Activated CD4-positive, alpha-beta T cell treated with anti-CD3 and anti-CD28 coated beads for 4 hours (primary cell): ENCODE results near the gene TMEM150A.
"Not testable (repeated sequence)": the region's sequence is repeated elsewhere in the genome, so short reads cannot be mapped to it uniquely, and the experiment has no call there.

Experiments
- DNase-seq, 2 donors: peaks; one replicate each; pipeline ENCODE4 v3.0.0-alpha.2; 2020

The TMEM150A gene, protein sequence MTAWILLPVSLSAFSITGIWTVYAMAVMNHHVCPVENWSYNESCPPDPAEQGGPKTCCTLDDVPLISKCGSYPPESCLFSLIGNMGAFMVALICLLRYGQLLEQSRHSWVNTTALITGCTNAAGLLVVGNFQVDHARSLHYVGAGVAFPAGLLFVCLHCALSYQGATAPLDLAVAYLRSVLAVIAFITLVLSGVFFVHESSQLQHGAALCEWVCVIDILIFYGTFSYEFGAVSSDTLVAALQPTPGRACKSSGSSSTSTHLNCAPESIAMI

DNA sequence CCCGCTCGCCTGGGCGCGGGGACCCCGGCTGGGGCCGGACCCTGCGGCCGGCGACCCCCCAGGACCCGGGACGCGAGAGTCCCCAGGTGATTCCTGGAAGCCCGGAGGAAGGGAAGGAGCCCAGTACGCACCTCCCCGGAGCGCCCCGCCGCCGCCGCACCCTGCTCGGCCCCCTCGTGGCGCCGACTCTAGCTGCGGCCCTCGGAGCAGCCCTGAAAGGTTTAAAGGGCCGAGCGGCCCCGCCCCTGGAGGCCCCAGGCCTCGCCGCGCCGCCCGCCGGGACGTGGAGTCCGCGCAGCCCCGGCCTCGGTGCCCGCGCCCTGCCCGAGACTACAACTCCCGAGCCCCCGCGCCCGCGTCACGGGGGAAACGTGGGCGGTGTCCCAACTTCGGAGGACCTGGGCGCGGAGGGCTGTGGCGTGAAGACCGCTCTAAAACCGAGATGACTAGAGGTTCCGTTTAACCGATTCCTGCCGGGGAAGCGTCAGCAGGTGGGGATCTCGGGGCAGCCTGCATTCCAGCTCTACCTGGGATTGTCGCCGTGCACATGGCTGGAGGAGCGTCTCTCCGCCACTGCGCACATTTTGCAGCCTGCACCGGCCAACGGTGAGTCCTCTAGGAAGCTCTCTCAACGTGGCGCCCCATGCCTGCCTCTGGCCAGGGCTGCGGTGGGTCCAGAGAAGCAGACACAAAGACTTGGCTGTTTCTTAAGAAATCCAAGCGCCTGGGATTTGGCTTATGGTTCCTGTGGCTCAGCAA lies at the start of gene TMEM150A:
Gene TMEM150A, minus strand, starts transcription at position 223 of the 759 bp plus-strand sequence. CDS start 750 bp downstream, outside the sequence.
- DNase-seq, result peak; percentile 83 to 84

DNA sequence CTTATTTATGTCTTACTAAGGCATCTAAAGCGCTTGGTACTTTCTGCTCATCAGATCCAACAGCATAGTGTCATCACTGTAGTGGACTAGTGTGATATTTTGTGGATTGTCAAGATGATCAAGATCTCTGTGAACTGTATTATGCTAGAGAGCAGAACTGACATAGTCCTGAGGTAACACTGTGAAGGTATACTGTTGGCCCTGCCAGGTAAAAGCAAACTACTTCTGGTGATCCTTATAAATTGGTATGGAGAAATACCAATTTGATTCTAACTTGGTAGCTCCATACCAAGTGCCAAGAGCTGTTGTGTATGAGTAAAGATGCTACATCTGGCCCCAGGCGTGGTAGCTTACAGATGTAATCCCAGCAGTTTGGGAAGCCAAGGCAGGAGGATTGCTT lies 49.6 kb upstream of the TMEM150A start:
- no peak for DNase-seq

DNA sequence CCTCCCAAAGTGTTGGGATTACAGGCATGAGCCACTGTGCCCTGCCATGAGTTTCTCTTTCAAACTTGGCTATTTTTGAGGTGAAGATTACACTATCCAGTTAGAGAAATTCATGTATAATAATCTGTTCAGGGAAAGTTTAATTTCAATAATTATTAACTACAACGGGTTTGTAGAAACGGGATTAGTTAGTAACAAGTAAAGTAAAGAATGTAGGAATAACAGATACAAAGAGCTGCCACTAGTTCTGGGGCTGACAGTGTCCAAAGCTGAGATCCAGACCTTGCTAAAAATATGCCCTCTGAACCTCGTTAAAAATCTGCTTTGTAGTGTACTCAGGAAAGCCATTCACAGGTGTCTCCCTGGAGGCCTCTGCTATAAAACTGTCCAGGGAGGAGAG lies 48.6 kb upstream of the TMEM150A start:
- no peak for DNase-seq

DNA sequence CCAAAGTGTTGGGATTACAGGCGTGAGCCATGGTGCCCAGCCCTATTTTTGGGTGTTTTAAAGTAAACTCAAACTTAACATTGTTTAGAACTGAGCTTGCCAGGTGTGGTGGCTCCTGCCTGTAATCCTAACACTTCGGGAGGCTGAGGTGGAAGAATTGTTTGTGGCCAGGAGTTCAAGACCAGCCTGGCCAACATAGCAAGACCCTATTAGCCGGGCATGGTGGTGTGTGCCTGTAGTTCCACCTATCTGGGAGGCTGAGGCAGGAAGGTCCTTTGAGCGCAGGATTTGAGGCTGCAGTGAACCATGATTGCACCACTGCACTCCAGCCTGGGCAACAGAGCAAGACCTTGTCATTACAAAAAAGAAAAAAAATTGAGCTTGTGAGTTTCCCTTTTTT lies 48.0 kb upstream of the TMEM150A start:
- no peak for DNase-seq

DNA sequence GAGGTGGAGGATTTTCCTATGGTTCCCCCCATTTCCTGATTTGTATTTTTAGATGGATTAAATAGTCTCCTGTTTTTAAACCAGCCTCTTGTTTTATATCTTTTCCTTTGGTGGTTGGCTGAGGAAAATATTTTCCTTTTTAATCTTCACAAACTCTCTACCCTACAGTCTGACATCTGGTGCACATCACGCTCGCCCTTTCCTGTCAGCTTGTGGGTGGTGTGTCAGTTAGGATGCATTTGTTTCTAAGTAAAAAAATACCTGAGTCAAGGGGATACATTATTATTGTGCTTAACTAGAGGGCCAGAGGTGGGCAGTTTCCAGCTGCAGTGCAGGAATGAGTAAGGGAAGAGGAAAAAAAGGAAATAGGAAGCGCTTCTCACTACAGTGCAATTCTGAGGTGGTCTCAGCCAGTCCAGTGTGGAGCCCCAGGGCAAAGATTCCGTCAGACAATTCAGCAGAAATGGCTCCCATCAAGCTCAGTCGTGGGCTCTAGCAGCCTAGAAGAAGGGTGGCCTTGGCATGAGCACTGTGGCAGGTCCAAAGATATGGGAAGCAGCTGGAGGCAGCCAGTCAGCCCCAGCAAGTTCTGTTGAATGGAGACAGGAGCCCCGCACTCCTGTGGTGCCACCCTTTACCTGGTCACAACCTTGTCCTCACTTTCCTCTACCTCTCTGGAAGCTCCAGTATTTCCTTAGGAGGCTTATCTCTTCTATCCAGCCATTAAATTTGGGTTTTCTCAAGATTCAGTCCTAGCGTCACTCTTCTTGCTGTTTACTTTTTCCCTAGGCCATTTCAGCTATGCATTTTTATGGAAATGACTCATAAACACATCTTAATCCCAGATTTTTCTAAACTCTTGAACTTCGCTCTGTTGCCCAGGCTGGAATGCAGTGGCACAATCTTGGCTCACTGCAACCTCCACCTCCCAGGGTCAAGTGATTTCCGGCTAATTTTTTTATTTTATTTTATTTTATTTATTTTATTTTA lies 47.0 kb upstream of the TMEM150A start:
- no peak for DNase-seq

DNA sequence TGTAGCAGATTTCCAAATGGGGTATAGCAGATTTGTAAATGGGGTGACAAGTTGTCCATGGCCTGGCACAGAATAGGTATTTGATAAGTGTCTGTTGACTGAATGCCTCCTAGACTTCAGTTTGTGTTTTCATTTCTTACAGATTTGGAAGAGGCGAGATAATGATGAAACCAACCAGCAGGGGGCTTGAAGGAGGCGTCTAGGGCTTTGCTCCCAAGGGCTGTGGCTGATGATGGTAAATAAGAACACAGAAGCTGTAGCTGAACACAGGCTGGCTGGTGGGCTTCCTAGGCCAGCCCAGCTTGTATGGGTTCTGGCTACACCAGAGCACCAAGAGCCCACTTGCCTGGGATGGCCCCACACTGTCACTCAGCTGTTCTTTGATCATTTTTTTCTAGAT lies 46.1 kb upstream of the TMEM150A start:
- DNase-seq, result no peak

DNA sequence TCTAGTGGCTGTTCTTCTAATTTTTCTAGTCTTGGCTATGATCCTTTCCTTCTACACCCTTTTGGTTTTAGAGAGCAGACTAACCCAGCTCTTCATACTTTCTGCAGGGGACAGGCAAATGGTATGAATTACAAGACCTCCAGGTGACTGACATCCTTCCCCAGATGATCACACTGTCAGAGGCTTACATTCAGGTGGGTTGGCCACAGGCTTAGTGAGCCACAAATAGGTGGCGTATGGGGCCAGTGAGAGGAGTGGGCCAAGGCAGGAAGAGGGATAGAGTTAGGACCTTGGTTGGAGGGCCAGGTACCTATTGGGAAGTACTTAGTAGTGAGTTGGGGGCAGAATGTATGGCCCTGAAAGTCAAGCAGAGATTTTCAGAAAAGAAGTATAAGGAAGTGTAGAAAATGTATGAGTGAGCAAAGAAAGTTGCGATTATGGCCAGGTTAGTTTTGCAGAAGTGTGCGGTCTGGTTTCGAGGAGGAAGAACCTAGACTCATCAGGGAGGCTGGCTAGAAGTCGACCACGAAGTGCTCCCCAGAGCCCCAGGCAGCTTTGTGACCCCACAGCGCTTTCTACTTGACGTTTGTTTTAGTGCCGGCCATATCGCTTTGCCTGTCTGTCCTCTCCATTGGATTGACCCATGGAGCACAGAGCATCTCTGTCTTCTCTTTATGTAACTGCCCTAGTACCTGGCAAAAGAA lies 45.5 kb upstream of the TMEM150A start:
- no peak for DNase-seq

DNA sequence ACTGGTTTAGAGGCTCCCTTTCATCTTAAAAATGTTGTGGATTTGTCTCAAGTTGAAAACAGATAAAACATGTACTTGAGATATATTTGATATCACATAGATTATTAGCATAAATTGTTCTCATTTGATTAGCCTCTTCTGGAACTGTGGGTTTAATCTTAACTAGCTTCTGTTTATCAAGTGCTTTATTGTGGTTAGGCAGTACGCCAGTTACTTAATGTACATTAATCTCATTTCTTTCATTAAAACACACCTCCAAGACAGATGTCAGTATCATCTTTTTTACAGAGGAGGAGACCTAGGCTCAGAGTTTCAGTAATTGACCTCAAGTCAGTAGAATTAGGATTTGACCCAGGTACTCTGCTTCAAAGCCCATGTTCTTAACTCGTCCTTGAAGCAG lies 43.7 kb upstream of the TMEM150A start:
- DNase-seq, result no peak

DNA sequence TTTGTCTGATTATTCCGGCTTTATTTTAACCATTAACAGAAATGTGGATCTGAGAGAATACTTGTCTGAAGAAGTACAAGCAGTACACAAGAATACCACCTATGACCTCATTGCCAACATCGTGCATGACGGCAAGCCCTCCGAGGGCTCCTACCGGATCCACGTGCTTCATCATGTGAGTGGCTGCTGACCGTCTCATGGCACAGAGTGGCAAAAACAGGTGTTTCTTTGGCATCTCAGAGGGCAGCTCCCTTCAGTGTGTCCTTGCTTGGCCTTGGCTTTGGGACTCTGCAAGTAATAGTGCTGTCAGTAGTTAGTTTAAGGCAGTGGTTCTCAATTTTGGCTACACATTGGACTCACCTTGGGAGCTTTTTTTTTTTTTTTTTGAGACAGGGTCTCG lies 42.4 kb upstream of the TMEM150A start:
- DNase-seq, result no peak

DNA sequence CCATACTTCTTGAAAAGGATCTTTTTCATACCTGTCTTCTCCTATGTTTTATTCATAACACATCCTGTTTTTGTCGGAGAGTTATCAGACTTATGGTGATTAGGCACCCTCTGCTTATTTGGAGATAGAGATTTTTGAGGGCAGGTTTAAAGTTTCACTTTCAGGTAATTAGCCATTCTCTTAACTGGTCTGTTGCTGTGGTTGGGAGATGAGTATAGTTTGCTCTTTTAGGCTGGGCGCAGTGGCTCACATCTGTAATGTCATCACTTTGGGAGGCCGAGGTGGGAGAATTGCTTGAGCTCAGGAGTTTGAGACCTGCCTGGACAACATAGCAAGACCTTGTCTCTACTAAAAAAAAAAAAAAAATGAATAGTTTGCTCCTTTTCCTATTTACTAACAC lies 40.2 kb upstream of the TMEM150A start:
- DNase-seq, result no peak

DNA sequence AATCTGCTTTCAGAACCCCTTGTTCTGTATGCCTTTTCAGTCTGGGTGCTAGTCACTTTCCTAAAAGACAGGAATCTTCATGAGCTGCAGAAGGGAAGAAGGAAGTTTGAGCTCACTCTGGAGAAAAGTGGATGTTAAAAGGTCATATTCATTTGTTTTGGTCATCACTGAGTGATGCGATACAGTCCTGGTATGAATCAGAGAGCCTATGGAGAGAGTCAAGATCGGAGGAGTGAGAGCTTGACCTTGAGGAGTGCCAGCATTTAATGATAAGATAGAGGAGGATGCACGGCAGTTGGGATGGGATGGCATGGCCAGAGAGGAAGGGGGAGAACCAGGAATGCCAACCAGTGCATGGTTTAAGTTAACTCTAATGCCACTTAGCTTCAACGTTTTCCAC lies 33.1 kb upstream of the TMEM150A start:
- DNase-seq, result no peak

DNA sequence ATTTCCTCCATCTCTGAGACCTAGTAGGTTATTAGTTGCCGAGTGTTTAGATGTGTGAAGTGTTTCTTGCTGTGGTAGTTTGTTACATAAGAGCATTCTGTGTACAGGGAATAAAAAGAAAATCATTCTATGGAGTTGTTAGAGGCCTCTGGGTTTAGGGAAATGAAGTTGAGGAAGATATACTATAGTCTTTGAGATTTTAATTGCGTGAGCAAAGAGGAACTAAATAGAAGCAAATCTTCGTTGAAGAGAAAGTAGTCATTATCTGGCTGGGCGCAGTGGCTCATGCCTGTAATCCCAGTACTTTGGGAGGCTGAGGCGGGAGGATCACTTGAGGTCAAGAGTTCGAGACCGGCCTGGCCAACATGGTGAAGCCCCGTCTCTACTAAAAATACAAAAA lies 32.5 kb upstream of the TMEM150A start:
- no peak for DNase-seq

DNA sequence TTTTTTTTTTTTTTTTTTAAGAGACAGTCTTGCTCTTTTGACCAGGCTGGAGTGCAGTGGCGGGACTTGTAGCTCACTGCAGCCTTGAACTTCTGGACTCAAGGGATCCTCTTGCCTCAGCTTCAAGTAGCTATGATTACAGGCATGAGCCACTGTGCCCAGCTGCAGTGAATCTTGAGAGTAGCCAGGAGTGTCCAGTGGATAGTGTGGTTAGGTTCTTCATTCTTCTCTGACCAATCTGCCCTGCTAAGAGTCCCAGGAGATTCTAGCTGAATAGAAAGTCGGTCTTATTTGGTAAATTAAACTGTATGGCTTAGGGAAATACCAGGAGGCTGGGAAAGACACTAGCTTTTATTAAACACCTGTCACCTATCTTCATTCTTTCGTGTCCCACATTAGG lies 28.8 kb upstream of the TMEM150A start:
- no peak for DNase-seq

DNA sequence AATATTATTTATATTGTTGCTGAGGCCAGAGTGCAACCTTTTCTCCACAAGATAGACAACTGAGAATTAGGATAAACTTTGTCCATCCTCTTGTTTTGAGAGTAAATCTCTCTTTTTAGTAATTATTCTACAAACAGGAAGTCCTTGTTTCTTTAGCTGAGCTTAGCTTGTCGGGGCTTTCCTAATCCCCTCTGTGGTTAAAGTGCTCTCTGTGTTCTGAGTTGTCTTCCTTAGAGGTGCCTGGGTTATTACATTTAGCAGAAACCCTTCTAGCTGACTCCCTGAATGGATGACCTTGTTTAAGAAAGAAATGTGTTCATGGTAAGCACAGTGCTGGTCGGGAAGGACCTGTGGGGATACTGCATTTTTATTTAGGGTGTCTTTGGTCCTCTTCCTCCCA lies 26.2 kb upstream of the TMEM150A start:
- no peak for DNase-seq

DNA sequence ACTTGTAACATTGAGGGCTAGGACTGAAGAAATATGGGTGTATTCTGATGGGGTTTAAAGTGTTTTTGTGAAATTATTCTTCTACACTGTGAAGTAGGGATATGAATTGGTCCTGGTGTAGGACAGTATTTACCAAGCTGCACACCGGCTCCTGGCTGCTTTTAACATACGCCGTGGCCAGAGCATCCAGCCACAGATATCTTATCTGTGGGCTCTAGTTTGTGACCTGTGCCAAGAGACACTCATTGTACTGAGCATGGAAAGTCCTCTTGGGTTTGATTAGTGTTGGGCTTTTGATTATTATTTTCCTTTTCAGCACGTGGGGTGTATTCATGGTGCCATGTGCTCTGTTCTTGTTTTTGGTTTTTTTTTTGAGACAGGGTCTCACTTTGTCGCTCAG lies 21.5 kb upstream of the TMEM150A start:
- no peak for DNase-seq

DNA sequence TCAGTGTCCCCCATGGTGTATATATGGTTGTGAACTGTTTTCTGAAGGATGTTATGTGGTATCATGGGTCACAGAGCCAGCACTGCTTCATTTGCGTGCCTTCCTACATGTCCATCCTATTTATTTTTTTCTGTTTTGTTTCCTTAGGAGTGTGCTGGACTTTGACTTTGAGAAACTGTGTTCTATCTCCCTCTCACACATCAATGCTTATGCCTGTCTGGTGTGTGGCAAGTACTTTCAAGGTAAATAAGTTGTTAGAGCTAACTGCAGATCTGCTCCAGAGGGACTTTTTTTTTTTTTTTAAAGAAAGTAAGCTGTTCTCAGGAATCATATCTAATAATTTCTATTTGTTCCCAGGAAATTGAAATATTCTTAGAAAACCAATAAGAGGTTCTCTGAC lies 18.8 kb upstream of the TMEM150A start:
- DNase-seq, result no peak

DNA sequence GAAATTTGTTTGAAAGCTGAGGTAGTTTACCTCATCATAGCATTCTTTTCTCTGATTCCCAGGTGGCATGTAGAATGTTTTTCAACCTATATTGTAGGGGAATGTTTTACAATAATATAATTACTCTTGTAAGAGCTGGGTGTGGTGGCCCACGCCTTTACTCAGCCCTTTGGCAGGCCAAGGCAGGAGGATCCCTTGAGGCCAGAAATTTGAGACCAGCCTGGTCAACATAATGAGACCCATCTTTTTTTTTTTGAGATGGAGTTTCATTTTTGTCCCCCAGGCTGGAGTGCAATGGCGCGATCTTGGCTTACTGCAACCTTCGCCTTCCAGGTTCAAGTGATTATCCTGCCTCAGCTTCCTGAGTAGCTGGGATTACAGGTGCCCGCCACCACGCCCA lies 17.1 kb upstream of the TMEM150A start:
- DNase-seq, result no peak

DNA sequence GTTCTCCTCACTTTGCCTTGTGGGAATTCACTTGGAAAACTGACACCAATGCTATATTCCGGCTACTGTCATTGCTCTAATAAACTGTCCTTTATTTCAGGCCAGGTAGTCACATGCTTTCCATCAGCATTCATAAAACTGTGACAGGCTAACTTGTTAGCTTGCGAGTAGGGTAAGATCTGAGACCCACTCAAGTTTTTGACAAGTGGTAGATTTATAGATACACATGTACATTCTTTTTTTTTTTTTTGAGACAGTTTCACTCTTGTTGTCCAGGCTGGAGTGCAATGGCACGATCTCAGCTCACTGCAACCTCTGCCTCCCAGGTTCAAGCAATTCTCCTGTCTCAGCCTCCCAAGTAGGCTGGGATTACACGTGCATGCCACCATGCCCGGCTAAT lies 15.2 kb upstream of the TMEM150A start:
- DNase-seq, result not testable (repeated sequence)

DNA sequence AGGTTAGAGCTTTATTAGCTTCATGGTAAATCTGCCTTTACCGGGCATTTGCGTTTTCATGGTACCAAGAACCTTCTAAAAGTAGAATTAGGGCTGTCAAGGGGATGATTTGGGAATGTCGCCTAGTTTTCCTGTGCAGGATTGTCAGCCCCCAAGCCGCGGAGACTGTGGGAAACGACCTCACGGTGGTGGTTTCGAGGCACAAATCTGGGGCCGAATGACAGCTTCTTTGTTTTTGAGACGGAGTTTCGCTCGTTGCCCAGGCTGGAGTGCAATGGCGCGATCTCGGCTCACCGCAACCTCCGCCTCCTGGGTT lies 12.9 kb upstream of the TMEM150A start:
- DNase-seq, result no peak

DNA sequence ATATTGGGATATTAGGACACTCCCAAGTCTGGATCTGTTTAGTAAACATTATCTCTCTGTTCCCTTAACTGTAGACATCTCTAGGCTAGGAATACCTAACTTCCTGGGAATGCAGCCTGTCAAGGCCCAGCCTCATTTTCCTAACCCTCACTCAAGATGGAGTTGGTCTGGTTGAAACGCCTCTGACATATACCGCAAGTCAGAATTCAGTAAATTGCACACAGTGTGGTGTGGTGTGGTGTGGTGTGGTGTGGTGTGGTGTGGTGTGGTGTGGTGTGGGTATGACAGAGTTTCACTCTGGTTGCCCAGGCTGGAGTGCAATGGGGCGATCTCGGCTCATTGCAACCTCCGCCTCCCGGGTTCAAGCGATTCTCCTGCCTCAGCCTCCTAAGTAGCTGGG lies 12.3 kb upstream of the TMEM150A start:
- not testable (repeated sequence) for DNase-seq

DNA sequence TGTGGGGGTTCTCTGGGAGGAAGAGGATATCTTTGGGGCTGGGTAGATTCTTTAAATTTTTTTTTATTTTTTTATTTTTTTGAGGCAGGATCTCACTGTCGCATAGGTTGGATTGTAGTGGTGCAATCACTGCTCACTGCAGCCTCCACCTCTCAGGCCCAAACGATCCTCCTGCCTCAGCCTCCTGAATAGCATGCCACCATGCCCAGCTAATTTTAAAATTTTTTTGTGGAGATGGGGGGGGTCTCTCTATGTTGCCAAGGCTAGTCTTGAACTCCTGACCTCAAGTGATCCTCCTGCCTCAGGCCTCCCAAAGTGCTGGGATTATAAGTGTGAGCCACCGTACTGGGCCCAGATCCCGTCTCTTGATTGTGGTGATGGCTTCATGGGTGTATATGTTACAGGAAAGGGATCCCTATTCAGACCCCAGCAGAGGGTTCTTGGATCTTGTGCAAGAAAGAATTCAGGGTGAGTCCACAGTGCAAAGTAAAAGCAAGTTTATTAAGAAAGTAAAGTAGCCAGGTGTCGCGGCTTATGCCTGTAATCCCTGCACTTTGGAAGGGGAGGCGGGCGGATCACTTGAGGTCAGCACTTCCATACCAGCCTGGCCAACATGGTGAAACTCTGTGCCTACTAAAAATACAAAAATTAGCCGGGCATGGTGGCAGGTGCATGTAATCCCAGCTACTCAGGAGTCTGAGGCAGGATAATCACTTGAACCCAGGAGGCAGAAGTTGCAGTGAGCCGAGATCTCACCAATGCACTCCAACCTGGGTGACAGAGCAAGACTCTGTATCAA lies 11.4 kb upstream of the TMEM150A start:
- DNase-seq, result no peak
